ENCODE results near the gene CCDC148. TPM values are rescaled to one million over a fixed set of nuclear protein-coding genes. Genes with fewer than 3 reads are reported as not detected.

Gene CCDC148
- total RNA-seq, 1 donor from 2014 or later, result 0.32 TPM

DNA sequence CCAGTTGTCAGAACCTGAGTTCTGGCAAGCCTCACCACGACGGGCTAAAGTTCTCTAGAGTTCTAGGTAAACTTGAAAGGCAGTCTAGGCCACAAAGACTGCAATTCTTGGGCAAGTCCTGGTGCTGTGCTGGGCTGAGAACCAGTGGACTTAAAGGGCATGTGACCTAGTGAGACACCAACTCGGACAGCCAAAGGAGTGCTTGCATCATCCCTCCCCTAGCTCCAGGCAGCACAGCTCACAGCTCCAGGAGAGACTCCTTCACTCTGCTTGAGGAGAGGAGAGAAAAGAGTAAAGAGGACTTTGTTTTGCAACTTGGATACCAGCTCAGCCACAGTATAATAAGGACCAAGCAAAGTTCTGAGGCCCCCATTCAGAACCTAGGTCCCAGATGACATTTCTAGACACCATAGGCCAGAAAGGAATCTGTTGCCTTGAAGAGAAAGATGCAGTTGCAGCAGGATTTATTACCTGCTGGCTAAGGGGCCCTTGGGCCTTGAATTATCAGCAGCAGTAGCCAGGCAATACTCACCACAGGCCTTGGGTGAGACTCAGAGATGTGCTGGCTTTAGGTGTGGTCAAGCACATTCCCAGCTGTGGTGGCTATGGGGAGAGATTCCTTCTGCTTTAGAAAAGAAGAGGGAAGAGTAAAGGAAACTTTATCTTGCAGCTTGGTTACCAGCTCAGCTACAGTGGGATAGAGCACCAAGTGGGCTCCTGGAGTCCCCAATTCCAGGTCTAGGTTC is 303.1 kb downstream of the CCDC148 start:
- ATAC-seq, result no peak

DNA sequence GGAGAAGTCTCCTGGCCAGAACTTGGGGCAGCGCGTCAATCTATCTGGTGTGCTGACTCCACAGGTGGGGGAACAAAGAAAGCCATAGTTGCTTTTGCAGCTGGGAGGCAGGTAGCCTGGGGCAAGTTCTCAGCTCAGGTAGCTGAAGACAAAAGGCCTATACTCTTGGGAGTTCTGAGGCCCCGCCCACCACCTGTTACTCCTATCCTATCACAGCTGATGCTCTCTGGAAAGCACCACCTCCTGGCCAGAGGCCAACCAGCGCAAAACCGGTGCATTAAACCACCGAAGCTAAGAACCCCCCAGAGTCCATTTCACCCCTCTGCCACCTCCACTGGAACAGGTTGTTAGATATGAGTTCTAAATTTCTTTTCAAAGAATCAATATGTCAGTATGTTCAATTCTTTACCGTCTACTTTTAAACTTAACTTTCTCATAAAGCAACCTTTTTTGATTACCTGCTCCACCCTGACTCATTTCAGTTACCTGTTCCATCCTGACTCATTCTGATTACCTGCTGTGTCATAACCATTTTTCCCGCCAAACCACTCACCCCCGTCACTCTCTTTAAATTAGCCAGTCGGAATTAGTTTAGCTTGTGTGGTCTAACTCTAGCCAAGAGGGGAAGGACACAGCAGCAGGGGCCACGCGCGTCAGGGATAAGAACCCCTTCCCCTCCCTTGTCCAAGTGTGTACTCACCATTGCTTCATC is 311.5 kb downstream of the CCDC148 start:
- ATAC-seq, result peak; percentile 67

DNA sequence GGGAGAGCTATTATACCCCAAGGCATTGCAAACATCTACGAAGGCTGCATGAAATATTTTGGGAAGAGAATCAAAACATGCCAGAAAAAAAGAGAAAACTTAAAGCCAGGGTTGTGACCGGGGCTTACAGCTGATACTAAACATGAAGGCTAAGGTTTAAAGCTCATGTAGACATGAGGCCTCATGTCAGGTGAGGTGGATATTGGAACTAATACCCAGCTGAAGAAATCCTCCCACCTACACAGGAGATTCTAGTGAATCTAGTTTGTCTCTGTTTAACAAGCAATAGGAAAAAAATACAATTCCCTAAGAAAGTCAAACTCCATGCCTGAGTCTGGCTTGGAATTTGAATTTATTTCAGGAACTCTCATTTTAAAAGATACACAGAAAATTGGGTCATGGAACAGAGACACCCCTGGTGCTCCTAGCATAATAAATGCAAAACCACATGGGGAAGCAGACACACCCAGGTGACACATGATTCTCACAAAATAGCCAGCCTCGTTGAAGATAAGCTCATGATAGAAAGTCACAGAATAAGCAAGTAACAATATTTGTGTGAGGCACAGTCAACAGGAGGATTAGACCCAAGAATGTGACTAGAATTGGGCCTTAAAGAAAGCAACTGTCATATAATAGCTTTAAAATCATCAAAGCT is 312.7 kb downstream of the CCDC148 start:
- ATAC-seq, result no peak

DNA sequence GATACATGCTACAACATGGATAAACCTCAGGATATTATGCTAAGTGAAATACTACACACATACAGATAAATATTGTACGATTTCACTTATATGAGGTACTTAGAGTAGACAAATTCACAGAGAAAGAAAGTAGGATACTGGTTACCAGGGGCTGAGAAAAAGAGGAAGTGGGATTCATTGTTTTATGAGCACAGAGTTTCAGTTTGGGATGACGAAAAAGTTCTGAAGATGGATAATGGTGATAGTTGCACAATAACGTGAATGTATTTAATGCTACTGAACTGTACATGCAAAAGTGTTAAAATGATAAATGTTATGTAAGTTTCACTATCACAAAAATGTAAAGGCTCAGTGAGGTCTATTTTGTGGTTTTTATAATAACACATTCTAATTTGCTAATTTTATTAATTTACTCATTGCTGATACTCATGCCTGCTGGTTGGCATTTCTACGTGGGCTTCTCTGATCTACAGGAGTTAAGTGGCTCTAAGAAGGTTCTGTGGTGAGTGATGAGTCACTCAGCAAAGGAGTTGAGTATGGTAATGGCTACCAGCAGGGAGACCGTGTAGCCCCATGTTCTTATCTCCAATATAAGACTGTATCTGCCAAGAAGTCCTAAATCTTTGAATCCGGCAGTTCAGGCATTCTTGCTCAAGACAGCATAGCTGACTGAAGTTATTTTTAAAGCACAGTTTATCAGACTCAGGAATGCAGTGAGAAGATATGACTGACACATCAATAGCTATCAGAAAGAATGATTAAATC is 313.8 kb downstream of the CCDC148 start:
- ATAC-seq, result no peak

DNA sequence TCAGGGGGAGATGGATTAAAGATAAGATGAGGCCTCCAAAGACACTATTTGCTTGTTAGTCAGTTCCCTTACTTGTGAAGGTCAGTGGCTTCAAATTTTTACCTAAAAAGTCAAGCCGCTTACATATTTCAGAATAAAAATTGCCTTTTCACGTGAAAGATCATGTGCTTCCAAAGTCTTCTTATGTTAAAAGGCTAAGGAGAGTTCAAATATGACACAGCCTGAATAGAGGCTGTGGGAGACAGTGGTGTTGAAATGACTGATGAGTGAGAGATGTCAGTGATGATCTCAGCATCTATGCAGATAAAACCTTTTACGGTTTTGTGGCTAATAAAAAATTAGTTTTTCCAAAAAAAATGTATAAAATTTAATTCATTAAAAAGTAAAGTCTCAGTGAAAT is 314.4 kb downstream of the CCDC148 start:
- no peak for ATAC-seq

DNA sequence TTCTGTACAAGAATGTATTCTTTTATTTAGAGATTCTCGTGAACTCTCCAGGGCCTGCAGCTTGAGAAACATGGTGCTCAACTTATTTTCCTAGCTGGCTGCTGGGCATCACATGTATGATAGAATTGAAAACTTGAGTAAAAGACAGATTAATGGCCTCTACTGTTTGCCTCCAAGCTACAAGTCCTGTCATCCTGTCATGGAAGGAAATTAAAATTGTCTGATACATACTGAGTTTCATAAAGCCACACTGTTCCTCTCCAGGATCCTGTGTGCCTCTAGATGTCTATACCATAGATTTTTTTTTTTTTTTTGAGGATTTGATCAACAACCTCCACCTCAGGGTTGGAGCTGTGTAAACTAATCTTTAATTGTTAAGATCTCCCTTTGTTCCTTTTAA is 316.4 kb downstream of the CCDC148 start:
- no peak for ATAC-seq

DNA sequence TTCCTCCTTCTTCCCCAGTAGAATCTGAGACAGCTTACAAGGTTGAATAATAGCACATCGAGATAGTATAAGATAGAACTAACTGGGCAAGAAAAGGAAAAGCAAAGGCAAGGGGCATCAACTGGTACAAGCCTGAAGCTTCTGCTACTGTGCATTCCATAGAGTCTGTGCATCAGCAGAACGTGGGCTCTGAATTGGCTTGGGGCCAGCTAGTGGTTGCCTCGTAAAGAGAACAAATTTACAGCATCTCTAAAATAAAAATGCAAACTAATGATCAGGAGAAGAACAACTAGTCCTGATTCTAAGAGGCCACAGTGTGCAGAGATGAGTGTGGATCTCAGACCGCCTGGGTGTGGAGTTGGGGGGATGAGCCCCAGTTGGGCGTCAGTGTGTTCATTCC is 318.3 kb downstream of the CCDC148 start:
- no peak for ATAC-seq

DNA sequence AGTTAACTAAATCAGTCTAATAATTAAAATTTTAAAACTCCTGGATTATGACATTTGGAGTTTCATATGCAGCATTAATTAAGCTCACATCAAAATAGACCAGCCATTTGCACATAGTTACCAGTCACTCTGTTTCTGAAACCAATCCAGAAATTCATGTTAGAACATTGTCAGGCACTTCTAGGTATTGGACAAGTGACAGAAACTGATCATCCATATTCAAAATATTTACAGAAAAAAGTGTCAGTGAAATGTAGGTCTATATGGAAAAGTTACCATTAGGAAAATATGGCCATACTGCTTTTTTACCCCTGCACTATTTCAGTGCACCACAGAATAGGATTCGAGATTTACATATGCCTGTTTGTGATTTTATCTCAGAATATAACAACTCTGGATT is 321.5 kb downstream of the CCDC148 start:
- ATAC-seq, result no peak

DNA sequence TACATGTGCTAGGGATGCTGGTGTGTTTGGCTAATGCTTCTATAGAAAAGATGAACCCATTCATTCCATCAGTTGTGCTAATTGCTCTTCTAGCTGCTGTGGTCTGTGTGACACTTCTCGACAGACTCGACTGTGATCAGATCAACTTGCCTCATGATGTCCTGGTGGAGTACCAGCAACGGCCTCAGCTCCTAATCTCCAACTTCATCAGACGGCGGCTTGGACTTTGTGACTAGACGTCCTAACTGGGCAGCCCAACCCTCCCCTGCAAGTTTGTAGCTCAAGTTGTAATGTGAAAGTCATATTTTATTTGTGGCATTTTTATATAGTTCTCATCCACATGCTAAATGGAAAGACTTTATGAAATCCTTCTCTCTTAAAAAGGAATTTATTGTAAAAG is 321.9 kb downstream of the CCDC148 start:
- ATAC-seq, result no peak

DNA sequence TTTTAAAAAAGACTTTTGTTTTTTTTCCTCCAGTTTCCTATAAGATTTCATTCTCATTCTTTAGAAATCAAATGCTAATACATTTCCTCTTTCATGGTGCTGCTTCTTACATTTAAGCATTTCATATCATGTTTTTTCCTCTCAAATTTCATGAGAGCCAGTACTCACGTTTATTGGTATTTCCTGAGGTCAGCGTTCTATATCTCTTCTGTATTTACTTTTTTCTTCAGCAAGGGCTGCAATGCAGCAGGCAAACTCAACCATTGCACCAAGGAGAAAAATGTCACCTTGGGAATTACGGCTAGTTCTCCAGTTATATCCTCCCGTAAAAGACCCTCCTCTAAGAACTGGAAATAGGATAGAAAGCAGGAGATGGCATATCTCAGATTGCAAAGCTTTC is 322.5 kb downstream of the CCDC148 start:
- no peak for ATAC-seq

DNA sequence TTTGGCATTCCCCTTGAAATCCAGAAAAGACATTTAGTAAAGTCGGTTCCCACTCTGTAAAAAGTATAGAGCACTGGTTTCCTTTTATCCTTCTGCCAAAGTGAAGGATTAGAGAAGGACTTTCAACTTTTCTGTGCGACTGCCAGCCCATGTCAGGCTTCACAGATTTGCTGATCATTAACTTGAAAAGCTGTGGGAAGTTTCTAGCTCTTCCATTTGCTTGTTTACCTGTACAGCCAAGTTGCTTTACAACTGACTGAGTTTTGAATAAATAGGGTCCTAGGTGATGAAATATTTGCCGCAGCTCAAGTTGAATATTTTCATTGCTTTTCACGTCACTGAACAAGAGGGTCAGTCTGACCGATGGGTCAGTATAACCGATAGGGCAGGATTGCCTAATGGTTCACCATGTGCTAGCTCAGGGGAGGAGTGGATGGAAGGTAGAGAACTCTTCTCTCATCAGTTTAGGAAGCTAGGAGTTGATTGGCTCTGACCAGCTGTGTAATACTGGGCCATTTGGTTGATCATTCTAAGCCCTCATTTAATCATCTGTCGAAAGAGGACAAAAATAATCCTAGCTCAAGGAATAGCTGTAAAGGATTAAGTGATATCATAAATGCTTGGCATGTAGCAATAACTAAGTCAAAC is 324.5 kb downstream of the CCDC148 start:
- no peak for ATAC-seq

DNA sequence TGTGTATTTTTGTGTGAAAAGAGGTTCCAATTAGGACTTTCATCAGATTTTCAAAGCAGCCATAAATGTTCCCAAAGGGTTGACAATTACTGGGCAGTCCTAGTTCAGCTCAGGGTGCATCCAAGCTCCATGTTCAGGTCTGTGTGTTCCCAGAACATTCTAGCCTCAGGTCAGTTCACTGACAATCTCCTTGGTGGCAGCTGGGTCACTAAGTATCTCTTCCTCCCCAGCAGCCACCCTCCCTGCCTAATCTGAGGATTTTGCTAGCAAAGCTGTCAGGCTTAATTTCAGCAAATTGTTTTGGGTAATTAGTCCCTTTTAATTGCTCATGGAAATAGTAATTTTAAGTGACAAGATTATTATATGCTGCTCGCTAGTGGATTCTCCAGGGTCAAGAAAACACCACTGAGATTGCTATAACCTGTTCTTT is 325.1 kb downstream of the CCDC148 start:
- ATAC-seq, result no peak

DNA sequence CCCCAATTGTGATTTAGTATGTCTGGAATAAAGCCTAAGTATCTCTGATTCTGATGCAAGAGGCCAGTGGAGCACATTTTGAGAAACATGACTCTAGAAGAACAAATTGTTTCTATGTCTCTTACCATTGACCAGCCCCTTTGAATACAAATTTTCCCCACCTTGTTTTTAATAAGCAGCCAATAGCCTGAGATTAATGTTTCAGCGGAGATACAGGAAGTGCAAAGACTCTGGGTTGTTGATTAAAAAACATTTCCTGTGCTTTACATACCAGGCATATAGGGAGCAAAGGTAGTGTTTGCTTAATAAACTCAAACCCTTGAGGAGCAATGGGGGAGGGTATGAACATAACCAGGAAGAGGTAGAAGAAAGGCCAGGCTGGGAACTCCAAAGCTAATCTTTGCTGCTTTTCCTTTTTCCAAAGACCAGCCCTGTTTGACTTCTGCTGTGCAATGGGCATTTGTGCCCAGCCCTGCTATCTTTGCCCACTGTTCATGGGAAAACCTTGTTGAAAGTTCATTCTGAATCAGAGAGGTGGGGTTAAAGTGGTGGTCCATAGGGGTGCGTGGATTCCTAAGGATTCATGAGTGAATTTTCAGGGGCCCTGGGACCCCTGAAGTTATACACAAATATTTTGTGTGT is 325.6 kb downstream of the CCDC148 start:
- ATAC-seq, result no peak

DNA sequence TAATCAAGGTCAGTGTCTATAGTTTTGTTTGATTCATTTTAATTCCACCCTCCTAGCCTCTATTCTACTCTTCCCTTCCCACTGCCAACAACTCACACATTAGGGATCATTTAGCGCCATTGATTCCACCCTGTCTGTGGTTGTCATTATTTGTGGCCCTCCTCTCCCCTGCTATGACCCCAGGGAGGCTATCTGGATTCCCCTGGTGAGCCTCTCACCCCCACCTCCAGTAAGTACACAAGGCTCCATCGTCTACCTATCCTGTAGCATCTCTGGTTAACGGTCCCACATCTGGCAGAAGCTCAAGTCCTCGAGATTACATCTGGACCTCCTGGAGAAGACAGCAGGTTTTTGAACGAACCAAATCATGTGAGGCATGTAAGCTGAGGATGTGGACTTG is 327.5 kb downstream of the CCDC148 start:
- ATAC-seq, result no peak

DNA sequence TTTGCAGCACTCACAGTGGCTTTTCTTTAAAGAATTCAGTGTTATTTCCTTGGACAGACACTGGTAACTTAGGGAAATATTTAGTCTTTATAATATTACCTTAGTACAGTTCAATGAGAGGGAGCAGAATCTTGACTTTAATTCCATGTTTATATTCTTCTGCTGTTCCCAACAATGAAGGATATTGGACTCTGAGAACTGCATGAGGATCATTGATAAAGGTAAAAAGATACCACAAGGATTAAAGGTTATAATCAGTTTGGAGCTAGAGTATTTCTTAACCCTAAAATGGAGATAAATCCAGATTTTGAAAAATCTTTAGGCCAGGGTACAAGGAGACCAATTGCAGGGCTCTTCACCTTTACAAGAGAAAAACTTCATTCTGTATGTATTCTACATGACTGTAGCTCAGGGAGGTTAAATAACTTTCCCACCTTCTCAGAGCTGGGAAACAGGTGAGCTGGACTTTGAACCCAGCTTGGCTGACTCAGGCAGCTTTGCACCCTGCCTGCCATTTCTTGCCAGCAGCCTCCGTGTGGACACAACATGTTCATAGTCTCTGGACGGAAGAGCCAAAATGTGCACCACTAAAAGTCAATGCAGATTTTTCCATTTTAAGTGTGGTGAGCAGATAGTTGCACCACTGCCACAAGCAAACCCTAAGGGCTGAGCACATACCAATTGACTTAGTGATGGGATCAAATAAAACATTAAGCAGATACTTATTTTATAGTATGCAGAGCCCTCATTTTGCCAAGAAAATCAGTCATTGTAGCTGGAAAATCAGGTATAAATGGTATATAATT is 328.2 kb downstream of the CCDC148 start:
- no peak for ATAC-seq

DNA sequence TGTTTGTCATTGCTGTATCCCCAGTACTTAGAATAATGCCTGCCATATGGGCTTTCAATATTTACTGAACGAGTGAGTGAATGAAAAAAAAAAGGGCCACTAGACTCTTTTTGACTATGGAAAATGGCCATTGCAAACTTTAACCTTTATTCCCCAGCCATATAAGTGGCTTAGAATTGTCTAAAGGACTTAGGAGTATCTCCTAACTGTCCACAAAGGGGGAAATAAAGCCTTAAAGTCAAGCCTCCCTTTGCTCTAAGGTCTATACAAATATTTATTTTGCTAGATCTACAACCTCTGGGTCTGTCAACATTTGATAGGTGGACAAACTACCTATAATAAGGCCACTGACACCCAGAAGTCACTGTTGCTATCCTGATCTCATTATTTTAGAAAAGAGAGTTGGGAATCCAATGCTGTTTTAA is 329.2 kb downstream of the CCDC148 start:
- no peak for ATAC-seq

DNA sequence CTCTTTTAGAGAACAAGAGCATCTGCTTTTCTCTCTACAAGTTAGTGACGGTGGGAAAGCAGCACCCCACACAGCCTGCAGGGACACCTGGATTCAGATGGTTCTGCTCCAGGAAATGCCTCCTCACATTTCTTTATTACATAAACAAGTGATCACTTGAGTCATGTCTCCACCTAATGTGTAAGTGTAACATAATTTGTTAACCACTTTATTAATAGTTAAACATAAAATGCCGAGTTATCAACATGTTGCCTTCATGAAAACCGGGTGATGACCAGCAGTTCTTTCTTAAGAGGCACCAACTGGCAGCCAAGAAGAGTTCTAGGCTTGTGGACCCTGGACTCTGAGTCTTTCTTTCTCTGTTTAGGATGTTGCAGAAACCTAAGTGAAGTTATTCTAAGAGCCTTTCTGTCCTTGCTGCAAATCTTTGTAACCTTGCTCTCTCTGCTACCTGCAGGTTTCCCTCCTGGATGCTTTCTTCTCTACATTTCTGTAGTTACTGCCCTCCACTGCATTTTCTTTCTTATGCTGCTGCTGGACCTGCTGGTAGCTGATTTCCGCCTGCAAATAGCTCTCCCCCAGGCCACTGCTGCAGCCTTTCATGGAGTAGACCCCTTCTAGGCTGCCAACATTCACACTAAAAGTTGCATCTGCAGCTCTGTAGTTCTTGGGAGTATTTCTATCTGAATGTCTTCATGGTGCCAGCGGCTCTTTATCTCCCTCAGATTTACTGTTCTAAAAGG is 330.6 kb downstream of the CCDC148 start:
- ATAC-seq, result no peak

DNA sequence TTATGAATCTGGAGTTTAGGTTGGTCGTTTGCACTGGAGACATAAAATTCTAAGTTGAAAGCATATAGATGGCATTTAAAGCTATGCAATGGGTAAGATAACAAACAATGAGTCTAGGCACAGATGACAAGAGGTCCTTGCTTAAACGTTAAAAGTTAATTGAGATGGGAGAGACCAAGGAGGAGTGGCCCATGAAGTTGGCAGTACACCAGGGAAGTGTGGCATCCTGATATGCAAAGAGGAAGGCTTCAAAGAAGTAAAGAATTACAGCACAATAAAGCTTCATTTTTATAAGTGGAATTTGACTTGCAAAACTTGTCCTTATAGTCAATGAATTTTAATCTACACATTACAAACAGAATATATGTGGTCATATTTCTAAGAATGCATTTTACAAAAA is 331.7 kb downstream of the CCDC148 start:
- ATAC-seq, result no peak

Measured in esophagus mucosa (tissue), 1 donor.